Left cardiac atrium (tissue), 4 donors: ENCODE measurements around the gene HS3ST6. TPM values are rescaled to one million over a fixed set of nuclear protein-coding genes. Genes with fewer than 3 reads are reported as not detected.
"Not testable (repeated sequence)": the region's sequence is repeated elsewhere in the genome, so short reads cannot be mapped to it uniquely, and the experiment has no call there.

Experiments
- ATAC-seq, 2 donors: fragments of 200-7000 bp; cut with Tn5 transposase; one replicate each; pipeline ENCODE4 v1.9.1; 2020; ENCODE audit warnings: mild to moderate bottlenecking in 2 of 2, moderate library complexity in 2 of 2
- DNase-seq: peaks from one replicate; pipeline ENCODE4 v3.0.0-alpha.2; 2020
- intact Hi-C, 2 donors: fragments of 100-400 bp; cut with DNase I; formaldehyde crosslinking; loops; one replicate each; pipeline versions ENCODE4 v1.14.1 to v1.15.1; 2022 to 2023
- long read RNA-seq: library from polyadenylated mRNA; unstranded; transcript quantifications from one replicate; pipeline ENCODE4 v2.0.0, GENCODE V29; 2021
- total RNA-seq, 2 donors: library from RNA; stranded (reverse); fragmentation: NEBNext Ultra II Directional; extraction: Animal tissue kit (Norgen Biotek cat#: 25700); gene quantifications; one replicate each; pipeline ENCODE4 v1.2.1, GENCODE V29; 2021
- donor health status: DM: no; HTN: yes; CAD: no.
- donor health status: DM: no; HTN: yes; CAD: no; lungs with severe emphysema.
- donor health status: DM: yes; HTN: yes; CAD: no.
- donor health status: Dilated cardiomyopathy.

HS3ST6 gene
- not detected for total RNA-seq
- long read RNA-seq, result 0 reads

- peak in 1 of 2 donors; percentile 33 for ATAC-seq
- intact Hi-C loops, result no loop called here
- DNase-seq, result no peak
Measured at GRCh38 chr16:1918351-1919326, at the start of gene HS3ST6. Gene HS3ST6, minus strand, starts transcription at chr16:1918415. Its CDS starts 92 bp downstream, at chr16:1918323.

GRCh38 chr16:1966460-1966859 is 48.2 kb upstream of the HS3ST6 start, which contains the start of gene RNF151:
Gene RNF151, plus strand, starts transcription at chr16:1966856. Its CDS starts 26 bp downstream, at chr16:1966882.
- intact Hi-C loops, result no loop called here
- ATAC-seq (no peak), DNase-seq (no peak)

- intact Hi-C loops, result no loop called here
- DNase-seq (no peak), ATAC-seq (peak in 1 of 2 donors; percentile 0)
Measured at GRCh38 chr16:1965396-1966001, 47.3 kb upstream of the HS3ST6 start.

GRCh38 chr16:1964506-1965395 is 46.5 kb upstream of the HS3ST6 start, which contains the start of gene RPS2:
Gene RPS2, minus strand, starts transcription at chr16:1964826. Its CDS starts 201 bp downstream, at chr16:1964625.
- intact Hi-C loops, result no loop called here
- DNase-seq, result peak; percentile 99
- ATAC-seq, result peak; percentile 97

GRCh38 chr16:1963806-1964505 is 45.7 kb upstream of the HS3ST6 start:
- intact Hi-C loops, result no loop called here
- DNase-seq, result peak; percentile 65

GRCh38 chr16:1962161-1963153 is 44.2 kb upstream of the HS3ST6 start:
- intact Hi-C loops, DNase-seq, ATAC-seq: not testable (repeated sequence)

More at GRCh38 chr16:1963806-1964505, 45.7 kb upstream of the HS3ST6 start:
- ATAC-seq, result peak; percentile 42 to 46

- ATAC-seq (no peak), DNase-seq (no peak)
- intact Hi-C loops, result no loop called here
Measured at GRCh38 chr16:1961651-1962067, 43.4 kb upstream of the HS3ST6 start.

- ATAC-seq (no peak), DNase-seq (no peak)
- intact Hi-C loops, result no loop called here
Measured at GRCh38 chr16:1960665-1961630, 42.7 kb upstream of the HS3ST6 start.

- intact Hi-C loops, result no loop called here
- ATAC-seq, result peak; percentile 89 to 93
Measured at GRCh38 chr16:1959269-1960039, 41.2 kb upstream of the HS3ST6 start, which contains the start of gene NDUFB10. Gene NDUFB10, plus strand, starts transcription at chr16:1959538. Its CDS starts 87 bp downstream, at chr16:1959625.

GRCh38 chr16:1958715-1959268 is 40.6 kb upstream of the HS3ST6 start:
- intact Hi-C loops, result no loop called here
- ATAC-seq, result peak; percentile 0 to 5
- no peak for DNase-seq

More at GRCh38 chr16:1959269-1960039, 41.2 kb upstream of the HS3ST6 start, which contains the start of gene NDUFB10:
- peak; percentile 95 for DNase-seq

- ATAC-seq, intact Hi-C loops, DNase-seq: not testable (repeated sequence)
Measured at GRCh38 chr16:1958143-1958491, 39.9 kb upstream of the HS3ST6 start.

GRCh38 chr16:1957434-1958142 is 39.4 kb upstream of the HS3ST6 start:
- intact Hi-C loops, DNase-seq, ATAC-seq: not testable (repeated sequence)

GRCh38 chr16:1953734-1954133 is 35.5 kb upstream of the HS3ST6 start:
- ATAC-seq (peak in 1 of 2 donors; percentile 8), DNase-seq (peak; percentile 22)
- intact Hi-C loops, result no loop called here

GRCh38 chr16:1950559-1950958 is 32.3 kb upstream of the HS3ST6 start:
- ATAC-seq (peak; percentile 44 to 51), DNase-seq (no peak)
- intact Hi-C loops, result no loop called here
